WTC11 (cell line): ENCODE data around the gene BCL2L12. TPM values are rescaled to one million over a fixed set of nuclear protein-coding genes. Genes with fewer than 3 reads are reported as not detected.
A peak's percentile ranks its signal among the peaks of the same experiment; 100 is the strongest.
"Not testable (repeated sequence)": the region's sequence is repeated elsewhere in the genome, so short reads cannot be mapped to it uniquely, and the experiment has no call there.

ENCODE experiments used
- ATAC-seq: fragments of 200-7000 bp; cut with Tn5 transposase; 2 replicates; pipeline ENCODE4 v1.10.0; 2021; ENCODE audit warnings: mild to moderate bottlenecking, moderate library complexity
- CTCF ChIA-PET: fragments of 300-600 bp; sonication (Branson Sonifier 250); formaldehyde crosslinking; loops from one replicate; lab custom pipeline; 2021; ENCODE audit warnings: antibody characterized with exemption; lab: Charles Lee
- POLR2A ChIA-PET: fragments of 350-600 bp; sonication (Branson Sonifier 250); formaldehyde crosslinking; loops from one replicate; lab custom pipeline; 2021; ENCODE audit warnings: antibody characterized with exemption; lab: Charles Lee
- DNase-seq: peaks from one replicate; pipeline ENCODE4 v3.0.0; 2021; ENCODE audit warnings: low spot score
- H3K27ac Mint-ChIP-seq: 2 replicates; pipeline ENCODE4 v1.8.0; 2021; ENCODE audit warnings: mixed read lengths
- H3K27me3 Mint-ChIP-seq: 2 replicates; pipeline ENCODE4 v1.8.0; 2021; ENCODE audit warnings: low read depth, mild to moderate bottlenecking, moderate library complexity, mixed read lengths
- H3K36me3 Mint-ChIP-seq: 2 replicates; pipeline ENCODE4 v1.8.0; 2021; ENCODE audit warnings: mixed read lengths
- H3K4me1 Mint-ChIP-seq: 2 replicates; pipeline ENCODE4 v1.8.0; 2022; ENCODE audit warnings: mixed read lengths
- H3K4me3 Mint-ChIP-seq: 2 replicates; pipeline ENCODE4 v1.8.0; 2021; ENCODE audit warnings: mild to moderate bottlenecking, moderate library complexity, mixed read lengths
- H3K9me3 Mint-ChIP-seq: 2 replicates; pipeline ENCODE4 v1.8.0; 2021; ENCODE audit warnings: mixed read lengths
- CREM ChIP-seq: sonication (generic); formaldehyde crosslinking; IDR thresholded peaks from 2 replicates; pipeline ENCODE4 v1.8.1; 2022; ENCODE audit warnings: mild to moderate bottlenecking, missing genetic modification reagents, moderate library complexity
- E2F4 ChIP-seq: sonication (generic); formaldehyde crosslinking; IDR thresholded peaks from 2 replicates; pipeline ENCODE4 v1.8.1; 2022; ENCODE audit warnings: low read depth, mild to moderate bottlenecking, moderate library complexity, missing genetic modification reagents, borderline replicate concordance
- NFYB ChIP-seq: sonication (generic); formaldehyde crosslinking; conservative IDR thresholded peaks from 2 replicates; pipeline ENCODE4 v1.8.0; 2022; ENCODE audit warnings: low read depth, missing genetic modification reagents
- RORB ChIP-seq: fragments of 250-450 bp; sonication (Bioruptor Pico); IDR thresholded peaks from 2 replicates; pipeline ENCODE4 v1.9.0; 2021; ENCODE audit warnings: mild to moderate bottlenecking
- SMAD3 ChIP-seq: sonication (generic); formaldehyde crosslinking; IDR thresholded peaks from 2 replicates; pipeline ENCODE4 v1.8.0; 2022; ENCODE audit warnings: missing genetic modification reagents, mild to moderate bottlenecking, borderline replicate concordance
- SMAD4 ChIP-seq: sonication (generic); formaldehyde crosslinking; IDR thresholded peaks from 2 replicates; pipeline ENCODE4 v1.8.0; 2022; ENCODE audit warnings: mild to moderate bottlenecking, missing genetic modification reagents
- SP1 ChIP-seq: sonication (generic); formaldehyde crosslinking; conservative IDR thresholded peaks from 2 replicates; pipeline ENCODE4 v1.8.1; 2022; ENCODE audit warnings: missing genetic modification reagents
- TEAD1 ChIP-seq: sonication (generic); formaldehyde crosslinking; IDR thresholded peaks from 2 replicates; pipeline ENCODE4 v1.8.0; 2022; ENCODE audit warnings: mild to moderate bottlenecking, missing genetic modification reagents
- ZBTB21 ChIP-seq: sonication (generic); formaldehyde crosslinking; IDR thresholded peaks from 2 replicates; pipeline ENCODE4 v1.8.1; 2023; ENCODE audit warnings: mild to moderate bottlenecking, missing genetic modification reagents, borderline replicate concordance
- total RNA-seq: library from RNA; stranded (reverse); gene quantifications from 3 replicates; pipeline ENCODE4 v1.2.3, GENCODE V29; 2021
- TF ChIP-seq, protein P1 (sequence below): sonication (generic); formaldehyde crosslinking; IDR thresholded peaks from 2 replicates; pipeline ENCODE4 v1.8.0; 2023; ENCODE audit warnings: mild to moderate bottlenecking, missing genetic modification reagents
- TF ChIP-seq, protein P2 (sequence below): sonication (generic); formaldehyde crosslinking; IDR thresholded peaks from 2 replicates; pipeline ENCODE4 v1.8.0; 2022; ENCODE audit warnings: mild to moderate bottlenecking, missing genetic modification reagents
- TF ChIP-seq, protein P3 (sequence below): sonication (generic); formaldehyde crosslinking; conservative IDR thresholded peaks from 2 replicates; pipeline ENCODE4 v1.8.1; 2022; ENCODE audit warnings: mild to moderate bottlenecking, missing genetic modification reagents
- TF ChIP-seq, protein P4 (sequence below): sonication (generic); formaldehyde crosslinking; IDR thresholded peaks from 2 replicates; pipeline ENCODE4 v1.8.0; 2022; ENCODE audit warnings: mild to moderate bottlenecking, missing genetic modification reagents
- TF ChIP-seq, protein P5 (sequence below): fragments of 250-450 bp; sonication (Bioruptor Pico); IDR thresholded peaks from 2 replicates; pipeline ENCODE4 v1.9.0; 2021; ENCODE audit warnings: moderate library complexity, mild to moderate bottlenecking, inconsistent platforms, borderline replicate concordance

The BCL2L12 gene
- total RNA-seq, 1 experiment from 2014 or later, result 146 TPM

DNA sequence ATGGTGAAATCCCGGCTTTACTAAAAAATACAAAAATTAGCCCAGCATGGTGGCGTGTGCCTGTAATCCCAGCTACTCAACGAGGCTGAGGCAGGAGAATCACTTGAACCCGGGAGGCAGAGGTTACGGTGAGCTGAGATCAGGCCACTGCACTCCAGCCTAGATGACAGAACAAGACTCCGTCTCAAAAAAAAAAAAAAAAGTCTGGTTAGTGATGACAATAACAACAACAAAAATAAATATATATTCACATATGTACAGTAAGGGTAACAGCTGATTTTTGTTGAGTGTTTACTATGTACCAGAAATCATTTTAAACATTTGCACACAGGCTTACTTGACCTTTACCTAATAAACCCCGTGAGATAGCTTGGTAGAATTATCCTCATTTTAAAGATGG, 48.8 kb upstream of the BCL2L12 start (continued):
- TF ChIP-seq SP1, result no peak
- TF ChIP-seq SMAD3 (CRISPR knock-in tag), result no peak

- H3K27ac Mint-ChIP-seq, H3K9me3 Mint-ChIP-seq, POLR2A ChIA-PET, H3K27me3 Mint-ChIP-seq, DNase-seq, ATAC-seq, H3K4me1 Mint-ChIP-seq, H3K4me3 Mint-ChIP-seq: not testable (repeated sequence)
- peaks cover 63% of the 10 kb centered on the region for H3K36me3 Mint-ChIP-seq
- CTCF ChIA-PET, result interaction anchor here (1.6 kb wide), 1 partner anchor 48 kb away, joined by 4 read pairs; no protein-coding TSS in a partner anchor
These were observed 47.9 kb upstream of the BCL2L12 start for GRCh38 chr19:49617860-49618259.

DNA sequence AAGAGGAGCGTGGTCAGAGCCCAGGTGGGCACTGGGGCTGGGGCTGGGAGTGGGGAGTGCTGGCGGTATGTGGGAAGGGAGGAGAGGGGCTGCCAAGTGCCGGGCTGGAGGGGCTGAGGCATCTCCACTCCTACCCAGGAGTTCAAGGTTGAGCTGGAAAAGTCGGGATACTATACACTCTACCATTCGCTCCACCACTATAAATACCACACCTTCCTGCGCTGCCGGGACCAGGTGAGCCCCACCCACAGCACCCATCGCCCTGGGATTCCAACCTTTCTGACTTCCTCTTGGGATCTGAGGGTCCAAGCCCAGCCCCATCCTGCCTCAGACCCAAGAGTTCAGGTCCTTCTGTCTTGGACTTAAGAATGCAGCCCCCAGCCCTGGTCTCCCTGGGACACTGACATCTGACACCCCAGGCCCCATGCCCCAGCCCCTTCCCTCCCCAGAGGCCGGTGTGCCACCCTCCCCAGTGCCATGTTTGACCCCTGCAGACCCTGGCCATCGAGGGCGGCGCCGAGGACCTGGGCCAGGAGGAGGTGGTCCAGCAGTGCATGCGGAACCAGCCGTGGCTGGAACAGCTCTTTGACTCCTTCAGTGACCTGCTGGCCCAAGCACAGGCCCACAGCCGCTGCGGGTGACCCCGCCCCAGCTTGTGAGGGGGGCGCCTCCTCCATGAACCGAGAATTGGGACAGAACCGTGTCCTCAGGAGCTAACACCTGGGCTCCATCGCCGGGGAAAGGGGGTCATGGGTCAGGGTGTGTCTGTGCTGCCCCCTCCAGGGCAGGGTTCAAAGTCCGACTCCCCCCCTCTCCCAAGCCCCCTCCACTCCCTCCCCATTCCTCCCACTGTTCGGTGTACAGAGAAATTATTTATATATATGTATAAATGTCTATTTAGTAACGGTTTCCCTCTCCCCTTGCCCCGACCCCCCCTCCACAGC, 40.5 kb upstream of the BCL2L12 start:
- no peaks in the 10 kb centered on the region for H3K4me1 Mint-ChIP-seq
- ATAC-seq (peak; percentile 50; the same call in 1 of the 2 replicates), DNase-seq (no peak)
- no peak overlapping the region for H3K27ac Mint-ChIP-seq
- no peak overlapping the region for H3K4me3 Mint-ChIP-seq
- H3K36me3 Mint-ChIP-seq, result peaks cover 33% of the 10 kb centered on the region
- H3K9me3 Mint-ChIP-seq, result no peaks in the 10 kb centered on the region
- CTCF ChIA-PET, result interaction anchor here (0.7 to 1.3 kb wide), 3 partner anchors 15 to 113 kb away, joined by 3 to 4 read pairs (median 3); partner anchors contain the start of gene RRAS
- POLR2A ChIA-PET, result interaction anchor here (0.5 to 1.1 kb wide), 2 partner anchors 15 to 65 kb away, joined by 3 to 5 read pairs; partner anchors contain the start of gene RRAS
- H3K27me3 Mint-ChIP-seq, result no peaks in the 10 kb centered on the region
- TF ChIP-seq, protein P1, sequence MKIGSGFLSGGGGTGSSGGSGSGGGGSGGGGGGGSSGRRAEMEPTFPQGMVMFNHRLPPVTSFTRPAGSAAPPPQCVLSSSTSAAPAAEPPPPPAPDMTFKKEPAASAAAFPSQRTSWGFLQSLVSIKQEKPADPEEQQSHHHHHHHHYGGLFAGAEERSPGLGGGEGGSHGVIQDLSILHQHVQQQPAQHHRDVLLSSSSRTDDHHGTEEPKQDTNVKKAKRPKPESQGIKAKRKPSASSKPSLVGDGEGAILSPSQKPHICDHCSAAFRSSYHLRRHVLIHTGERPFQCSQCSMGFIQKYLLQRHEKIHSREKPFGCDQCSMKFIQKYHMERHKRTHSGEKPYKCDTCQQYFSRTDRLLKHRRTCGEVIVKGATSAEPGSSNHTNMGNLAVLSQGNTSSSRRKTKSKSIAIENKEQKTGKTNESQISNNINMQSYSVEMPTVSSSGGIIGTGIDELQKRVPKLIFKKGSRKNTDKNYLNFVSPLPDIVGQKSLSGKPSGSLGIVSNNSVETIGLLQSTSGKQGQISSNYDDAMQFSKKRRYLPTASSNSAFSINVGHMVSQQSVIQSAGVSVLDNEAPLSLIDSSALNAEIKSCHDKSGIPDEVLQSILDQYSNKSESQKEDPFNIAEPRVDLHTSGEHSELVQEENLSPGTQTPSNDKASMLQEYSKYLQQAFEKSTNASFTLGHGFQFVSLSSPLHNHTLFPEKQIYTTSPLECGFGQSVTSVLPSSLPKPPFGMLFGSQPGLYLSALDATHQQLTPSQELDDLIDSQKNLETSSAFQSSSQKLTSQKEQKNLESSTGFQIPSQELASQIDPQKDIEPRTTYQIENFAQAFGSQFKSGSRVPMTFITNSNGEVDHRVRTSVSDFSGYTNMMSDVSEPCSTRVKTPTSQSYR (CRISPR knock-in tag), result no peak
- TF ChIP-seq E2F4 (CRISPR knock-in tag) (no peak), SMAD4 (CRISPR knock-in tag) (no peak)
- TF ChIP-seq, protein P2, sequence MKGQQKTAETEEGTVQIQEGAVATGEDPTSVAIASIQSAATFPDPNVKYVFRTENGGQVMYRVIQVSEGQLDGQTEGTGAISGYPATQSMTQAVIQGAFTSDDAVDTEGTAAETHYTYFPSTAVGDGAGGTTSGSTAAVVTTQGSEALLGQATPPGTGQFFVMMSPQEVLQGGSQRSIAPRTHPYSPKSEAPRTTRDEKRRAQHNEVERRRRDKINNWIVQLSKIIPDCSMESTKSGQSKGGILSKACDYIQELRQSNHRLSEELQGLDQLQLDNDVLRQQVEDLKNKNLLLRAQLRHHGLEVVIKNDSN (CRISPR knock-in tag), result no peak
- TF ChIP-seq, protein P3, sequence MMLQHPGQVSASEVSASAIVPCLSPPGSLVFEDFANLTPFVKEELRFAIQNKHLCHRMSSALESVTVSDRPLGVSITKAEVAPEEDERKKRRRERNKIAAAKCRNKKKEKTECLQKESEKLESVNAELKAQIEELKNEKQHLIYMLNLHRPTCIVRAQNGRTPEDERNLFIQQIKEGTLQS (CRISPR knock-in tag), result no peak
- TF ChIP-seq, protein P4, sequence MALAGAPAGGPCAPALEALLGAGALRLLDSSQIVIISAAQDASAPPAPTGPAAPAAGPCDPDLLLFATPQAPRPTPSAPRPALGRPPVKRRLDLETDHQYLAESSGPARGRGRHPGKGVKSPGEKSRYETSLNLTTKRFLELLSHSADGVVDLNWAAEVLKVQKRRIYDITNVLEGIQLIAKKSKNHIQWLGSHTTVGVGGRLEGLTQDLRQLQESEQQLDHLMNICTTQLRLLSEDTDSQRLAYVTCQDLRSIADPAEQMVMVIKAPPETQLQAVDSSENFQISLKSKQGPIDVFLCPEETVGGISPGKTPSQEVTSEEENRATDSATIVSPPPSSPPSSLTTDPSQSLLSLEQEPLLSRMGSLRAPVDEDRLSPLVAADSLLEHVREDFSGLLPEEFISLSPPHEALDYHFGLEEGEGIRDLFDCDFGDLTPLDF (CRISPR knock-in tag), result no peak

DNA sequence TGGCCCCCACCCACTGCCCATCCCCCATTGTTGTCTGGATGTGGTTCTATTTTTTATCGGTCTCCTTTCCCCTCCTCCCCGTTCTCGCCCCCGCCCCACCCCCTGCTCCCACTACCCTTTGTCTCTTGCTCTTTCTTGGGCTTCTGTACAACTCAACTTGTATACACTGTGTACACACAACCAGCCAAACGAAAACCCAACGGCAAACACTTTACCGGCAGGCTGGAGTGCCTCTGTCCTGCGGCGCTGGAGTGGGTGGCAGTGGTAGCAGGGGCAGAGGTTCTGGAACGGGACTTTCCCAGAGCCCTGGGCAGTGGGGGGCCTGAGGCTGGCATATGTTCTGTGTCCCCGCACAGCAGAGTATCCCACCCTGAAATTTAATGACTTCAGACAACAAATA, 39.5 kb upstream of the BCL2L12 start:
- ChIA-PET POLR2A (no interaction called here), CTCF (interaction anchor here (0.7 kb wide), 1 partner anchor 114 kb away, joined by 3 read pairs; no protein-coding TSS in a partner anchor)
- peaks cover 33% of the 10 kb centered on the region for H3K36me3 Mint-ChIP-seq
- no peaks in the 10 kb centered on the region for H3K27me3 Mint-ChIP-seq
- TF ChIP-seq, protein P5, sequence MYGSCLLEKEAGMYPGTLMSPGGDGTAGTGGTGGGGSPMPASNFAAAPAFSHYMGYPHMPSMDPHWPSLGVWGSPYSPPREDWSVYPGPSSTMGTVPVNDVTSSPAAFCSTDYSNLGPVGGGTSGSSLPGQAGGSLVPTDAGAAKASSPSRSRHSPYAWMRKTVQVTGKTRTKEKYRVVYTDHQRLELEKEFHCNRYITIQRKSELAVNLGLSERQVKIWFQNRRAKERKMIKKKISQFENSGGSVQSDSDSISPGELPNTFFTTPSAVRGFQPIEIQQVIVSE (CRISPR knock-in tag), result no peak
- TF ChIP-seq ZBTB21 (CRISPR knock-in tag), result no peak
- no peak for TF ChIP-seq NFYB (CRISPR knock-in tag)
- no peak for TF ChIP-seq TEAD1 (CRISPR knock-in tag)
- TF ChIP-seq CREM (CRISPR knock-in tag), result no peak
- no peak for TF ChIP-seq RORB
- TF ChIP-seq, protein P2 (CRISPR knock-in tag), result no peak
- no peak for TF ChIP-seq SP1
- H3K27ac Mint-ChIP-seq, result no peak overlapping the region
- ATAC-seq, result no peak
- no peak overlapping the region for H3K4me3 Mint-ChIP-seq
- no peaks in the 10 kb centered on the region for H3K9me3 Mint-ChIP-seq
- peaks cover 7% of the 10 kb centered on the region for H3K4me1 Mint-ChIP-seq
- no peak for DNase-seq
